GM12878 (cell line): Measurements from ENCODE around the gene MEI1. TPM values are rescaled to one million over a fixed set of nuclear protein-coding genes. Genes with fewer than 3 reads are reported as not detected.

Experiments
- ATAC-seq: fragments of 200-7000 bp; cut with Tn5 transposase; 3 replicates; pipeline ENCODE4 v1.9.1; 2020; ENCODE audit warnings: mild to moderate bottlenecking, moderate library complexity
- BruUV-seq: library from RNA; stranded (reverse); fragments of 400-500 nt; replicated peaks from 2 replicates; lab custom pipeline; 2021; lab: Mats Ljungman, UMichigan
- CTCF ChIA-PET: fragments of 300-600 bp; sonication (Branson Sonifier 250); formaldehyde crosslinking; extraction: SDS; loops from one replicate; lab custom pipeline; 2021; ENCODE audit warnings: inconsistent platforms; lab: Yijun Ruan, JAX
- POLR2A ChIA-PET: fragments of 350-600 bp; formaldehyde crosslinking; extraction: SDS; loops from one replicate; lab custom pipeline; 2021; ENCODE audit warnings: inconsistent platforms; lab: Charles Lee
- RAD21 ChIA-PET: fragments of 300-600 bp; sonication (Branson Sonifier 250); formaldehyde crosslinking; loops from one replicate; lab custom pipeline; 2023; ENCODE audit warnings: antibody characterized with exemption; ENCODE audit not compliant: unreplicated experiment; lab: Charles Lee
- SMC1A ChIA-PET: fragments of 300-600 bp; sonication (Branson Sonifier 250); formaldehyde crosslinking; loops from one replicate; lab custom pipeline; 2023; ENCODE audit not compliant: unreplicated experiment, uncharacterized antibody; lab: Charles Lee
- DNase-seq: peaks from one replicate; pipeline ENCODE4 v3.0.0-alpha.2; 2011; ENCODE audit warnings: low read depth, low spot score
- FAIRE-seq: peaks from 3 replicates; lab custom pipeline; 2011; peaks lifted over from hg19 to GRCh38; lab: Jason Lieb, UNC
- H2AFZ ChIP-seq: 2 replicates; pipeline ENCODE4 v1.6.0; 2011; ENCODE audit warnings: low read depth, low read length, control low read depth; ENCODE audit not compliant: control insufficient read depth
- H3K27ac ChIP-seq: 2 replicates; pipeline ENCODE4 v1.5.1; 2011; ENCODE audit warnings: control low read depth; ENCODE audit not compliant: control insufficient read depth, insufficient read depth
- H3K27me3 ChIP-seq, 2 experiments: replicated peaks in 1 of 2; 2 replicates each; pipeline versions ENCODE4 v1.6.0 to v1.6.1; 2011; ENCODE audit warnings: low read length in 1 of 2; ENCODE audit not compliant: control insufficient read depth in 2 of 2, insufficient read depth in 2 of 2
- H3K36me3 ChIP-seq, 2 experiments: 2 replicates each; pipeline ENCODE4 v1.5.1; 2011; ENCODE audit warnings: low read length in 1 of 2; ENCODE audit not compliant: control insufficient read depth in 2 of 2, insufficient read depth in 2 of 2
- H3K4me1 ChIP-seq: 2 replicates; pipeline ENCODE4 v1.6.1; 2011; ENCODE audit warnings: mild to moderate bottlenecking, low read length, moderate library complexity, mixed read lengths; ENCODE audit not compliant: control insufficient read depth, insufficient read depth
- H3K4me2 ChIP-seq: 2 replicates; pipeline ENCODE4 v1.6.0; 2011; ENCODE audit warnings: control low read depth; ENCODE audit not compliant: control insufficient read depth, insufficient read depth
- H3K4me3 ChIP-seq: fragments of 200-600 bp; sonication (generic); 2 replicates; pipeline ENCODE4 v1.5.1; 2016
- H3K79me2 ChIP-seq: 2 replicates; pipeline ENCODE4 v1.6.0; 2011; ENCODE audit warnings: low read length; ENCODE audit not compliant: control insufficient read depth, insufficient read depth
- H3K9ac ChIP-seq: 2 replicates; pipeline ENCODE4 v1.8.0; 2011; ENCODE audit warnings: low read length, control low read depth, mixed read lengths; ENCODE audit not compliant: control insufficient read depth, insufficient read depth
- H3K9me3 ChIP-seq: replicated peaks from 3 replicates; pipeline ENCODE4 v1.5.1; 2011; ENCODE audit warnings: mild to moderate bottlenecking, low read length; ENCODE audit not compliant: control insufficient read depth, insufficient read depth
- H4K20me1 ChIP-seq: 2 replicates; pipeline ENCODE4 v1.6.0; 2011; ENCODE audit not compliant: control insufficient read depth, insufficient read depth
- BCL11A ChIP-seq: IDR thresholded peaks from 2 replicates; pipeline ENCODE4 v1.6.1; 2011; ENCODE audit warnings: low read depth, low read length
- CEBPB ChIP-seq, 2 experiments: fragments of 150-350 bp in 1 of 2; IDR thresholded peaks; 2 replicates each; pipeline ENCODE4 v1.6.1; 2012 to 2014; ENCODE audit warnings: low read depth in 2 of 2, low read length in 2 of 2, borderline replicate concordance in 1 of 2, inconsistent platforms in 1 of 2
- CHD4 ChIP-seq: fragments of 200-600 bp; sonication (generic); IDR thresholded peaks from 2 replicates; pipeline ENCODE4 v1.6.1; 2016; ENCODE audit warnings: mild to moderate bottlenecking
- CREM ChIP-seq: IDR thresholded peaks from 2 replicates; pipeline ENCODE4 v1.6.1; 2014; ENCODE audit warnings: antibody characterized with exemption, low read depth
- E2F4 ChIP-seq: IDR thresholded peaks from 2 replicates; pipeline ENCODE4 v1.6.1; 2012; ENCODE audit warnings: low read depth, low read length, improper control_type of control experiment
- ETV6 ChIP-seq, 2 experiments: fragments of 450-650 bp in 1 of 2; IDR thresholded peaks in 1 of 2; conservative IDR thresholded peaks in 1 of 2; 2 replicates each; pipeline ENCODE4 v1.6.1; 2014; ENCODE audit warnings: antibody characterized with exemption in 1 of 2, borderline replicate concordance in 1 of 2, low read depth in 1 of 2, mild to moderate bottlenecking in 1 of 2, moderate library complexity in 1 of 2
- FOXM1 ChIP-seq: IDR thresholded peaks from 2 replicates; pipeline ENCODE4 v1.6.1; 2012; ENCODE audit warnings: low read depth, mild to moderate bottlenecking, inconsistent platforms, low read length, moderate library complexity
- MTA3 ChIP-seq: IDR thresholded peaks from 2 replicates; pipeline ENCODE4 v1.6.1; 2012; ENCODE audit warnings: low read length, inconsistent platforms, borderline replicate concordance
- MYB ChIP-seq: fragments of 150-350 bp; IDR thresholded peaks from 2 replicates; pipeline ENCODE4 v1.6.1; 2014; ENCODE audit warnings: mild to moderate bottlenecking, low read depth, low read length, borderline replicate concordance
- PBX3 ChIP-seq: IDR thresholded peaks from 2 replicates; pipeline ENCODE4 v1.6.1; 2011; ENCODE audit warnings: mild to moderate bottlenecking, low read depth, low read length, moderate library complexity; ENCODE audit not compliant: insufficient replicate concordance
- POU2F2 ChIP-seq: IDR thresholded peaks from 3 replicates; pipeline ENCODE4 v1.6.1; 2011; ENCODE audit warnings: low read depth, mild to moderate bottlenecking, low read length, borderline replicate concordance
- RAD21 ChIP-seq: IDR thresholded peaks from 2 replicates; pipeline ENCODE4 v1.6.1; 2011; ENCODE audit warnings: mild to moderate bottlenecking, low read depth, low read length, moderate library complexity; ENCODE audit not compliant: insufficient read depth
- RB1 ChIP-seq: fragments of 450-650 bp; formaldehyde crosslinking; IDR thresholded peaks from 2 replicates; pipeline ENCODE4 v1.6.1; 2017; ENCODE audit warnings: mild to moderate bottlenecking, borderline replicate concordance
- RCOR1 ChIP-seq: conservative IDR thresholded peaks from 2 replicates; pipeline ENCODE4 v1.6.1; 2012; ENCODE audit warnings: low read depth, low read length, improper control_type of control experiment
- SIX5 ChIP-seq: IDR thresholded peaks from 2 replicates; pipeline ENCODE4 v1.6.1; 2011; ENCODE audit warnings: mild to moderate bottlenecking, low read depth, low read length, moderate library complexity; ENCODE audit not compliant: severe bottlenecking
- SMC3 ChIP-seq: IDR thresholded peaks from 2 replicates; pipeline ENCODE4 v1.6.1; 2011; ENCODE audit warnings: low read length, improper control_type of control experiment, borderline replicate concordance
- SP1 ChIP-seq: IDR thresholded peaks from one replicate; pipeline ENCODE4 v1.6.1; 2011; ENCODE audit warnings: low read depth, low read length
- SPI1 ChIP-seq: IDR thresholded peaks from 2 replicates; pipeline ENCODE4 v1.6.1; 2011; ENCODE audit warnings: low read depth, mild to moderate bottlenecking, low read length, moderate library complexity, borderline replicate concordance; ENCODE audit not compliant: insufficient read depth
- TCF3 ChIP-seq: IDR thresholded peaks from 2 replicates; pipeline ENCODE4 v1.6.1; 2012; ENCODE audit warnings: low read depth, mild to moderate bottlenecking, low read length, borderline replicate concordance; ENCODE audit not compliant: insufficient read depth
- TCF7 ChIP-seq: IDR thresholded peaks from 2 replicates; pipeline ENCODE4 v1.6.1; 2014; ENCODE audit warnings: antibody characterized with exemption, borderline replicate concordance
- YBX1 ChIP-seq: fragments of 450-650 bp; IDR thresholded peaks from 2 replicates; pipeline ENCODE4 v1.6.1; 2016; ENCODE audit warnings: antibody characterized with exemption
- ZNF384 ChIP-seq: IDR thresholded peaks from 2 replicates; pipeline ENCODE4 v1.6.1; 2012; ENCODE audit warnings: low read depth, mild to moderate bottlenecking, low read length, improper control_type of control experiment, borderline replicate concordance
- WGBS: methylation state at CpG from one replicate; pipeline ENCODE4 v1.1.6; 2016; ENCODE audit warnings: low lambda C conversion rate; ENCODE audit not compliant: insufficient replicate concordance, insufficient coverage; ENCODE audit errors: missing lambda C conversion rate; 5-methylcytosine and 5-hydroxymethylcytosine counted together
- in situ Hi-C: fragments of 300-500 bp; cut with MboI; formaldehyde crosslinking; loops from 9 replicates; pipeline ENCODE4 v1.14.3; 2018; ENCODE audit warnings: mixed read lengths
- intact Hi-C: fragments of 100-400 bp; cut with micrococcal nuclease; formaldehyde crosslinking; loops from one replicate; pipeline ENCODE4 v1.14.2; 2022; ENCODE audit not compliant: unreplicated experiment
- polyA plus RNA-seq, 11 experiments: library from polyadenylated mRNA; depleted of rRNA in 4 of 11; unstranded in 6 of 11; stranded (reverse) in 5 of 11; fragments of >200 nt; fragmentation: Nextera tagmentation in 4 of 11; fragmentation: Illumina TruSeq in 1 of 11; extraction: Ambion mirVana in 4 of 11; extraction: Trizol in 1 of 11; gene quantifications; 1 replicate in 1 of 11; 2 replicates in 10 of 11; pipeline versions ENCODE4 v1.2.1 to v1.2.3, GENCODE V29; 2011 to 2016; ENCODE audit warnings: inconsistent platforms in 2 of 11, missing spikeins in 2 of 11, low read depth in 1 of 11
- total RNA-seq, 4 experiments: library from RNA; depleted of rRNA in 3 of 4; stranded (reverse); fragments of >200 nt in 3 of 4; fragmentation: Illumina TruSeq in 1 of 4; extraction: Trizol in 1 of 4; gene quantifications; 2 replicates each; pipeline versions ENCODE4 v1.2.1 to v1.2.3, GENCODE V29; 2013 to 2021

The MEI1 gene
- total and polyA plus RNA-seq, 10 of the 15 experiments (the other 5 are each of a cell fraction or from before 2014, with no cell fraction given), result 27.9 to 48.9 (median 35.8) TPM

GRCh38 chr22:41780746-41781505, 81.6 kb downstream of the MEI1 start:
- no TSS peak for BruUV-seq
- peaks cover 18% of the 10 kb centered on the region for H3K79me2 ChIP-seq
- TF ChIP-seq MTA3 (no peak), RB1 (no peak; the same call in 1 of the 2 replicates), ETV6 (conservative IDR thresholded peaks at IDR 0.05 in 1 of 2, IDR thresholded peaks at IDR 0.05 in 1 of 2; ENCODE audit: borderline replicate concordance in 1 of 2, low read depth in 1 of 2) (no peak), PBX3 (peak; percentile 95), SPI1 (peak; percentile 62; the same call in 1 of the 2 replicates), CEBPB (IDR thresholded peaks at IDR 0.05; ENCODE audit: borderline replicate concordance in 1 of 2, low read depth in 2 of 2, low read length in 2 of 2) (no peak), YBX1 (no peak), SIX5 (no peak), MYB (no peak), BCL11A (no peak), SMC3 (no peak; the same call in 1 of the 2 replicates), RAD21 (no peak), TCF7 (no peak), TCF3 (no peak), ZNF384 (no peak), POU2F2 (0 out of 3 replicates have a peak, but pooled peaks have one; percentile 26), CREM (peak; percentile 88), SP1 (peak; percentile 61), CHD4 (no peak), FOXM1 (no peak), RCOR1 (no peak), E2F4 (no peak)

More at GRCh38 chr22:41780746-41781505, 81.6 kb downstream of the MEI1 start:
- CTCF ChIA-PET, result interaction anchor here (1.0 to 4.8 kb wide), 21 partner anchors 9 to 160 kb away, joined by 3 to 47 read pairs (median 6); partner anchors contain the start of genes CCDC134 and MEI1
- Histone ChIP-seq H3K4me2 (peak overlapping the region; percentile 98), H2AFZ (peak overlapping the region; percentile 92), H3K27ac (peak overlapping the region; percentile 54), H3K9me3 (no peaks in the 10 kb centered on the region), H3K27me3 (no peaks in the 10 kb centered on the region), H3K9ac (peak overlapping the region; percentile 78), H3K4me1 (peaks cover 11% of the 10 kb centered on the region), H3K4me3 (peak overlapping the region; percentile 76), H4K20me1 (no peaks in the 10 kb centered on the region), H3K36me3 (peaks cover 0 to 2% of the 10 kb centered on the region in 2 experiments; a peak in 1 of 4 replicates)
- POLR2A ChIA-PET, result interaction anchor here (0.5 to 10.4 kb wide), 31 partner anchors 8 to 671 kb away, joined by 3 to 172 read pairs (median 4); partner anchors contain the start of genes CCDC134, DESI1, PMM1 and SNU13
- SMC1A ChIA-PET, result interaction anchor here (0.6 to 5.4 kb wide), 20 partner anchors 8 to 159 kb away, joined by 3 to 57 read pairs (median 5); partner anchors contain the start of genes CCDC134 and MEI1
- peak; percentile 97 for ATAC-seq
- in situ Hi-C loops, result no loop called here
- peak; percentile 90 for DNase-seq
- FAIRE-seq, result peak; percentile 81
- intact Hi-C loops, result no loop called here
- RAD21 ChIA-PET, result interaction anchor here (0.5 to 4.4 kb wide), 24 partner anchors 13 to 574 kb away, joined by 3 to 56 read pairs (median 4); partner anchors contain the start of genes CCDC134, CENPM, MEI1 and SREBF2
- WGBS, result 34% methylated on average over 11 of the region's 11 CpGs
